Islet of Langerhans (tissue), 1 donor: Measurements from ENCODE around the gene STEEP1.

Source experiments
- FAIRE-seq: peaks from one replicate; lab custom pipeline; 2011; peaks lifted over from hg19 to GRCh38; lab: Jason Lieb, UNC

The STEEP1 gene

GRCh38 chrX:119488749-119489148 lies 76.5 kb downstream of the STEEP1 start:
- FAIRE-seq = no peak
